ENCODE measurements around the gene ARID1B. TPM values are rescaled to one million over a fixed set of nuclear protein-coding genes. Genes with fewer than 3 reads are reported as not detected.
A peak's percentile ranks its signal among the peaks of the same experiment; 100 is the strongest.

ARID1B gene
- total RNA-seq, 5 donors from 2014 or later (not counting 1 experiment from before 2014, with no cell fraction given) = 103 to 161 (median 108) TPM

DNA sequence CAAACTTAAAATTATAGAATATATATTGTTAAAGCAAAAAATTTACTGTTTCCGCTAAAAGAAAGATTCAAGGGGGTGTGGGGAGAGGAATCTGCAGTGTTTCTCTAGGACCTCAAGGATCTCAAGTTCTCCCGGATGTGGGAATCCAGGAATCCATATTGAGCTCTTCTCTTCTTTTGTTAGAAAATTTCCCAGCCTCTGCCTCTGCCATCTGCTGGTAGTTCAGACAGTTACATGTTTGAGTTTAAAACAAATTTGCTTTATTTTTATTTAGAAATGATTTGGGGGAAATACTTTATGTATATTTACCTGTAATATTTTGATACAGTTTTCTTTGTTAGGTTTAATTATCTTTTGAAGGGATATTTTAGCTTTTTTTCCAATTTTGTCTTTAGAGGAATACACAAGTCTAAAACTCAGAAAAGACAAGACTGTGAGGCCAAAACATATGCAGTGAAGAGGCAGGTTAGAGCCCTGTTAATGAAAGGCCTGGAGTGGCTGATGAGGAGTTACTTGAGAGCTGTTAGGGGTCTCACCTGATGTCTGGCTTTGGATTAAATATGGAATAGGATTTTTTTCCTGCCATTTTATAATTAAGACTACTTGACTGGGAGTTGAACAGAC lies 268.8 kb downstream of the ARID1B start:
- Histone ChIP-seq H3K4me1 (ENCODE audit: control insufficient read depth in 1 of 2, extremely low read depth in 1 of 2, insufficient read depth in 2 of 2, low read length in 2 of 2) (no peaks in the 10 kb centered on the region), H3K9me3 (no peaks in the 10 kb centered on the region), H3K36me3 (ENCODE audit: control insufficient read depth in 2 of 2, extremely low read depth in 1 of 2, insufficient read depth in 1 of 2, low read length in 1 of 2) (peaks cover 0 to 2% of the 10 kb centered on the region in 2 donors), H3K27me3 (replicated peaks in 1 of 2; ENCODE audit: control insufficient read depth in 2 of 2, extremely low read depth in 1 of 2, insufficient read depth in 2 of 2, low read length in 1 of 2) (no peaks in the 10 kb centered on the region), H3K27ac (ENCODE audit: low read length) (no peak overlapping the region), H3K4me3 (ENCODE audit: control insufficient read depth in 1 of 2, extremely low read depth in 1 of 2, low read length in 1 of 2) (no peak overlapping the region)
- POLR2A ChIA-PET = interaction anchor here (0.6 to 1.2 kb wide), 4 partner anchors 8 to 139 kb away, joined by 3 read pairs; no protein-coding TSS in a partner anchor
- no peak for ATAC-seq (replicated peaks in 1 of 4)
- Mint-ChIP-seq H3K4me1 (peaks cover 10 to 21% (median 13%) of the 10 kb centered on the region in 3 donors), H3K27me3 (no peaks in the 10 kb centered on the region), H3K27ac (no peak overlapping the region), H3K36me3 (peaks cover 17% of the 10 kb centered on the region), H3K4me3 (no peak overlapping the region), H3K9me3 (no peaks in the 10 kb centered on the region)
- peak in 1 of 35 experiments; percentile 25 for DNase-seq
- CTCF ChIA-PET = interaction anchor here (0.7 to 1.5 kb wide), 7 partner anchors 8 to 34 kb away, joined by 3 to 4 read pairs (median 4); no protein-coding TSS in a partner anchor
- 80% methylated on average over 1 of the region's 2 CpGs for WGBS (ENCODE audit: insufficient coverage)

DNA sequence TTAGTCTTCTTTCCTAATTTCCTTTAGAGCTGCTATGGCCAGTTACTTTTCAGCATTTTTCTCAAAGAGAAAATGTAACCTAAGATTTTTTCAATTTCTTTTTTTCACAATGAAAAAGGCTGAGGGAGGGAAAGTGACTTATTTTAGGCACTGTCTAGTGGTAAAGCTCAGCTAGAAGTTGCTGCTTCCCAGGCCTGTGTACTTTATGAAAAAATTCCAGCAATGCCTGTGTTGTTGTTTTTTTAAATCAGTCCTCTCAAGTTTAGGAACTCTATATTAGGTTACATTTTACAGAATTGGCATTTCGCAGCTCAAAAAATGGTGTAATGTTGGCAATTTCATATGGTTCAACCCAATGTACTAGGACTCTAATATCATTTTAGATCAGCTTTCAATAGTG lies 269.6 kb downstream of the ARID1B start:
- no peaks in the 10 kb centered on the region for H3K4me1 ChIP-seq (ENCODE audit: control insufficient read depth in 1 of 2, extremely low read depth in 1 of 2, insufficient read depth in 2 of 2, low read length in 2 of 2)
- POLR2A ChIA-PET = interaction anchor here in 1 of 2 donors (1.1 kb wide), 1 partner anchor 8 kb away, joined by 3 read pairs; no protein-coding TSS in a partner anchor
- peaks cover 13 to 21% (median 13%) of the 10 kb centered on the region in 3 donors for H3K4me1 Mint-ChIP-seq
- no peak overlapping the region for H3K4me3 Mint-ChIP-seq
- no peaks in the 10 kb centered on the region for H3K27me3 Mint-ChIP-seq
- ATAC-seq (replicated peaks in 1 of 4) (no peak), DNase-seq (no peak)
- WGBS (ENCODE audit: insufficient coverage) = no CpG with 5 or more reads among the region's 1 CpG
- H3K36me3 Mint-ChIP-seq = peaks cover 14% of the 10 kb centered on the region
- no peaks in the 10 kb centered on the region for H3K9me3 ChIP-seq
- H3K27me3 ChIP-seq (replicated peaks in 1 of 2; ENCODE audit: control insufficient read depth in 2 of 2, extremely low read depth in 1 of 2, insufficient read depth in 2 of 2, low read length in 1 of 2) = no peaks in the 10 kb centered on the region
- no peak overlapping the region for H3K4me3 ChIP-seq (ENCODE audit: control insufficient read depth in 1 of 2, extremely low read depth in 1 of 2, low read length in 1 of 2)
- CTCF ChIA-PET = interaction anchor here (1.1 to 1.6 kb wide), 4 partner anchors 12 to 33 kb away, joined by 4 to 5 read pairs (median 4); no protein-coding TSS in a partner anchor
- peaks cover 0 to 2% of the 10 kb centered on the region in 2 donors for H3K36me3 ChIP-seq (ENCODE audit: control insufficient read depth in 2 of 2, extremely low read depth in 1 of 2, insufficient read depth in 1 of 2, low read length in 1 of 2)
- no peak overlapping the region for H3K27ac ChIP-seq (ENCODE audit: low read length)
- no peak overlapping the region for H3K27ac Mint-ChIP-seq
- H3K9me3 Mint-ChIP-seq = no peaks in the 10 kb centered on the region

DNA sequence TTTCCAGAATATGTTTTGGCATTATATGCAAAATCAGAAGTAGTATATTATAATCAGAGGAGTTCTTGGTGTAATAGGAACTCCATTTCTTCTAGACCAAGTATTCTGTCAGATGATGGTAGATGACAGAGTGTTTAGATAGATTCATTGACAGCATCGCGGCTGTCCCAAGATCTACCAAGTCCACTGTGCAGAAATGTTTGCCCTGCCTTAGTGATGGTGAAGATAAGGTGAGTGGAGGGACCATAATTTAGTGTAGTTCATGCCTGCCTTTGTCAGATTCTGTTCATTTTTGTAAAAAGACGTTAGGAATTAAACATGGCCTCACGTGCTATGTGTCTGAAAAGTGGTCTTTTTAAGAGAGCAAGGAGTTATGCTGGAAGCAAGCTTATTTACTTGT lies 270.1 kb downstream of the ARID1B start:
- no peak for ATAC-seq (replicated peaks in 1 of 4)
- H3K27ac Mint-ChIP-seq = no peak overlapping the region

DNA sequence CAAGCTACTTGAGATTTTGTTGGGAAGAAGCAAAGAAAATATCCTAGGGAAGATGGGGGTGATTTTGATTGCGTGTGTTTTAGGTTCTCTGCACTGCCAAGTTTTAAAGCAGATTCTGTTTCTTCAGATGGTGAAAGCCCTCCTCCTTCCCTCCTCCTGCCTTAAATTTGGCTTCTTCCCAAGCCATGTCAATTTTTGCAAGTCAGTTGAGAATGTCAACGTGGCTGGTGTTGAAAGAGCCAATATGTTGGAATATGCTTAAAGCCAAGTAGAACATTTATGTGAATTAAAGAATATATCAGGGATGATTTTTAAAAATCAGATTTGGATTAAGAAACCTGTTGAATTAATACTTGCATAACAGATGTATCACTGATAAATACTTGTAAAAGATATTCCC lies 270.8 kb downstream of the ARID1B start:
- Mint-ChIP-seq H3K36me3 (peaks cover 10% of the 10 kb centered on the region), H3K9me3 (no peaks in the 10 kb centered on the region), H3K27me3 (no peaks in the 10 kb centered on the region), H3K4me1 (peaks cover 9 to 26% (median 18%) of the 10 kb centered on the region in 3 donors), H3K27ac (no peak overlapping the region), H3K4me3 (no peak overlapping the region)
- H3K4me3 ChIP-seq (ENCODE audit: control insufficient read depth in 1 of 2, extremely low read depth in 1 of 2, low read length in 1 of 2) = no peak overlapping the region
- peaks cover 0 to 2% of the 10 kb centered on the region in 2 donors for H3K36me3 ChIP-seq (ENCODE audit: control insufficient read depth in 2 of 2, extremely low read depth in 1 of 2, insufficient read depth in 1 of 2, low read length in 1 of 2)
- CTCF ChIA-PET = interaction anchor here (1.0 to 1.6 kb wide), 2 partner anchors 11 to 14 kb away, joined by 4 to 5 read pairs; no protein-coding TSS in a partner anchor
- H3K27ac ChIP-seq (ENCODE audit: low read length) = no peak overlapping the region
- ATAC-seq (replicated peaks in 1 of 4) = no peak
- H3K27me3 ChIP-seq (replicated peaks in 1 of 2; ENCODE audit: control insufficient read depth in 2 of 2, extremely low read depth in 1 of 2, insufficient read depth in 2 of 2, low read length in 1 of 2) = no peaks in the 10 kb centered on the region
- no peaks in the 10 kb centered on the region for H3K9me3 ChIP-seq
- no peaks in the 10 kb centered on the region for H3K4me1 ChIP-seq (ENCODE audit: control insufficient read depth in 1 of 2, extremely low read depth in 1 of 2, insufficient read depth in 2 of 2, low read length in 2 of 2)
- no peak for DNase-seq
- no CpG with 5 or more reads among the region's 2 CpGs for WGBS (ENCODE audit: insufficient coverage)
- POLR2A ChIA-PET = no interaction called here

More for the DNA sequence above, 270.1 kb downstream of the ARID1B start:
- DNase-seq = no peak
- Histone ChIP-seq H3K9me3 (no peaks in the 10 kb centered on the region), H3K36me3 (ENCODE audit: control insufficient read depth in 2 of 2, extremely low read depth in 1 of 2, insufficient read depth in 1 of 2, low read length in 1 of 2) (peaks cover 0 to 2% of the 10 kb centered on the region in 2 donors), H3K4me3 (ENCODE audit: control insufficient read depth in 1 of 2, extremely low read depth in 1 of 2, low read length in 1 of 2) (no peak overlapping the region), H3K4me1 (ENCODE audit: control insufficient read depth in 1 of 2, extremely low read depth in 1 of 2, insufficient read depth in 2 of 2, low read length in 2 of 2) (no peaks in the 10 kb centered on the region), H3K27ac (ENCODE audit: low read length) (no peak overlapping the region), H3K27me3 (replicated peaks in 1 of 2; ENCODE audit: control insufficient read depth in 2 of 2, extremely low read depth in 1 of 2, insufficient read depth in 2 of 2, low read length in 1 of 2) (no peaks in the 10 kb centered on the region)
- 97% methylated on average over 3 of the region's 4 CpGs for WGBS (ENCODE audit: insufficient coverage)
- ChIA-PET CTCF (interaction anchor here in 1 of 2 donors (1.6 kb wide), 1 partner anchor 13 kb away, joined by 5 read pairs; no protein-coding TSS in a partner anchor), POLR2A (no interaction called here)
- no peak overlapping the region for H3K4me3 Mint-ChIP-seq
- no peaks in the 10 kb centered on the region for H3K9me3 Mint-ChIP-seq
- peaks cover 11% of the 10 kb centered on the region for H3K36me3 Mint-ChIP-seq
- no peaks in the 10 kb centered on the region for H3K27me3 Mint-ChIP-seq
- H3K4me1 Mint-ChIP-seq = peaks cover 9 to 23% (median 16%) of the 10 kb centered on the region in 3 donors

DNA sequence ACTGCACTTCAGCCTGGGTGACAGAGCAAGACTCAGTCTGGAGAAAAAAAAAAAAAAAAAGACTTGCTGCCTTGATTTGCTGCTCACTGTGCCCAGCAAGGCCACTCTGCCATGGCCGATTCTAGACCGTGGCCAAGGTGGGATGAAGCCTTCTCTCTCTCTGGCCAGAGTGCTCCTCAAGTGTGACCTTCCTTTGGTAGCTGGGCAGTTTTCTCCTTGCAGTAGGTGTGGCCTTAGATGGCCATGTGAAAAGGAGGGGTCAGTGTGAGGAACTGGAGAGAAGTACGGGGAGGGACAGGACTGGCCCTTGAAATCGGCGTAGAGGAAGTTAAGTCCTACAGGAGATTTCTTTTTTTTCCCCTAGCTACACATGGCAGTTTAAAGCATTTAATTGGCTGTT lies 272.0 kb downstream of the ARID1B start:
- no peak overlapping the region for H3K27ac Mint-ChIP-seq
- Histone ChIP-seq H3K27ac (ENCODE audit: low read length) (no peak overlapping the region), H3K4me1 (ENCODE audit: control insufficient read depth in 1 of 2, extremely low read depth in 1 of 2, insufficient read depth in 2 of 2, low read length in 2 of 2) (peaks cover 1 to 4% of the 10 kb centered on the region in 2 experiments), H3K4me3 (ENCODE audit: control insufficient read depth in 1 of 2, extremely low read depth in 1 of 2, low read length in 1 of 2) (no peak overlapping the region), H3K27me3 (replicated peaks in 1 of 2; ENCODE audit: control insufficient read depth in 2 of 2, extremely low read depth in 1 of 2, insufficient read depth in 2 of 2, low read length in 1 of 2) (no peaks in the 10 kb centered on the region), H3K9me3 (no peaks in the 10 kb centered on the region), H3K36me3 (ENCODE audit: control insufficient read depth in 2 of 2, extremely low read depth in 1 of 2, insufficient read depth in 1 of 2, low read length in 1 of 2) (peaks cover 0 to 2% of the 10 kb centered on the region in 2 donors)
- peaks cover 18 to 30% (median 22%) of the 10 kb centered on the region in 3 donors for H3K4me1 Mint-ChIP-seq
- CTCF ChIA-PET = interaction anchor here in 1 of 2 donors (0.6 kb wide), 1 partner anchor 1674 kb away, joined by 4 read pairs; no protein-coding TSS in a partner anchor
- ATAC-seq (replicated peaks in 1 of 4) (no peak), DNase-seq (no peak)
- H3K36me3 Mint-ChIP-seq = peaks cover 7% of the 10 kb centered on the region
- H3K27me3 Mint-ChIP-seq = no peaks in the 10 kb centered on the region
- H3K4me3 Mint-ChIP-seq = no peak overlapping the region
- POLR2A ChIA-PET = interaction anchor here in 1 of 2 donors (0.7 kb wide), 1 partner anchor 21 kb away, joined by 10 read pairs; no protein-coding TSS in a partner anchor
- 100% methylated on average over 2 of the region's 5 CpGs for WGBS (ENCODE audit: insufficient coverage)
- H3K9me3 Mint-ChIP-seq = no peaks in the 10 kb centered on the region

DNA sequence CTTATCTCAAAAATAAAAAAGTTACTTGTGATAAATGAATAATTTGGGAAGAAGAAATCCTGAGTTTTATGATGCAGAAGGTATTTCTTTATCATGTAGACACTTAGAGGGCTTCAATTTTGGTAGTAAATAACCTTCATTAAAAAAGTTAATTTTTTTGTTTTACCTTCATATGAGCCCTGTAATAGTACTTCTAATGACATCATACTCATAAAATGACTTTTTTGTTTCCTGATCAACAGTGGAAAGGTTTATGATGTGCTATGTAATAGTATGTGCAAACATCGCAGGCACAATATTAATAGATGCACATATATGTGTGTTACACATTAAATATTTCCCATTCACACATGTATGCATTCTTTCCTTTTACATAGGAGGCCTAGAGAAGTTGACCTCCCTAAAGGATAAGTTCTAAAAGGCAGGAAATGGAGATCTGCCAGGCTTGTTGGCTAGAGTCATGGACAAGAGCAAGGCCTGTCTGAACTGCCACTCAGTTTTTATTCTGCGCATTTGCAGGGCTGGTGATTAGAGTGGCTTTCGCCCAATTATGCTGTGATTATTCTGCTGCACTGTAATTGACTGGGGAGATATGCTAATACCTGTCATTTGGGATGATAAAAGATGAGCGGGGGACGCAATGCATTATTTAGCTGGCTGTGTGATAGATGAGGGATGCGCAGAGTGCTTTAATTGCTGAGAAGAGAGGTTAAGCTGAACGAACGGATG lies 273.5 kb downstream of the ARID1B start:
- Histone ChIP-seq H3K4me3 (ENCODE audit: control insufficient read depth in 1 of 2, extremely low read depth in 1 of 2, low read length in 1 of 2) (no peak overlapping the region), H3K36me3 (ENCODE audit: control insufficient read depth in 2 of 2, extremely low read depth in 1 of 2, insufficient read depth in 1 of 2, low read length in 1 of 2) (peaks cover 0 to 2% of the 10 kb centered on the region in 2 donors), H3K4me1 (ENCODE audit: control insufficient read depth in 1 of 2, extremely low read depth in 1 of 2, insufficient read depth in 2 of 2, low read length in 2 of 2) (peaks cover 14 to 17% of the 10 kb centered on the region in 2 experiments), H3K27me3 (replicated peaks in 1 of 2; ENCODE audit: control insufficient read depth in 2 of 2, extremely low read depth in 1 of 2, insufficient read depth in 2 of 2, low read length in 1 of 2) (no peaks in the 10 kb centered on the region), H3K27ac (ENCODE audit: low read length) (no peak overlapping the region), H3K9me3 (no peaks in the 10 kb centered on the region)
- CTCF ChIA-PET = interaction anchor here in 1 of 2 donors (0.5 kb wide), 1 partner anchor 1880 kb away, joined by 3 read pairs; no protein-coding TSS in a partner anchor
- DNase-seq (no peak), ATAC-seq (replicated peaks in 1 of 4) (no peak)
- Mint-ChIP-seq H3K36me3 (peaks cover 7% of the 10 kb centered on the region), H3K27me3 (no peaks in the 10 kb centered on the region), H3K4me3 (no peak overlapping the region), H3K4me1 (peaks cover 33 to 39% (median 34%) of the 10 kb centered on the region in 3 donors), H3K9me3 (no peaks in the 10 kb centered on the region), H3K27ac (no peak overlapping the region)
- POLR2A ChIA-PET = interaction anchor here in 1 of 2 donors (0.5 kb wide), 1 partner anchor 137 kb away, joined by 4 read pairs; no protein-coding TSS in a partner anchor
- 98% methylated on average over 7 of the region's 8 CpGs for WGBS (ENCODE audit: insufficient coverage)

Measured in T-cell (primary cell).